K562 (cell line): ENCODE results near the gene ALPK1. TPM values are rescaled to one million over a fixed set of nuclear protein-coding genes. Genes with fewer than 3 reads are reported as not detected.

Experiments used
- CHD7 ChIP-seq: fragments of 200-600 bp; sonication (generic); IDR thresholded peaks from one replicate; pipeline ENCODE4 v1.6.1; 2012; ENCODE audit warnings: mild to moderate bottlenecking, low read depth, low read length, inconsistent platforms
- FIP1L1 ChIP-seq: fragments of 200-400 bp; formaldehyde crosslinking; IDR thresholded peaks from 2 replicates; pipeline ENCODE4 v1.6.1; 2018; ENCODE audit warnings: mild to moderate bottlenecking, low read depth, low read length; ENCODE audit not compliant: poor library complexity, severe bottlenecking
- ZNF12 ChIP-seq: sonication (generic); formaldehyde crosslinking; IDR thresholded peaks from 2 replicates; pipeline ENCODE4 v1.4.0; 2020; ENCODE audit warnings: mild to moderate bottlenecking, missing genetic modification reagents
- ZNF717 ChIP-seq: fragments of 250-450 bp; sonication (Bioruptor Pico); IDR thresholded peaks from 2 replicates; pipeline ENCODE4 v1.5.0; 2021
- polyA plus RNA-seq, 8 experiments: library from polyadenylated mRNA; depleted of rRNA in 4 of 8; stranded (reverse) in 5 of 8; unstranded in 3 of 8; fragments of >200 nt; fragmentation: Nextera tagmentation in 2 of 8; fragmentation: Illumina TruSeq in 1 of 8; extraction: Ambion mirVana in 2 of 8; extraction: Trizol in 1 of 8; gene quantifications; 2 replicates each; pipeline versions ENCODE4 v1.2.1 to v1.2.3, GENCODE V29; 2011 to 2014; ENCODE audit warnings: inconsistent platforms in 1 of 8, missing spikeins in 1 of 8
- total RNA-seq, 7 experiments: library from RNA; depleted of rRNA in 6 of 7; stranded (reverse); fragments of >200 nt in 6 of 7; fragmentation: Illumina TruSeq in 2 of 7; extraction: Trizol in 2 of 7; gene quantifications; 2 replicates each; pipeline versions ENCODE4 v1.2.1 to v1.2.3, GENCODE V29; 2011 to 2021; ENCODE audit warnings: low replicate concordance in 1 of 7

ALPK1 gene
- total and polyA plus RNA-seq, 9 of the 15 experiments (the other 6 are each of a cell fraction or from before 2014, with no cell fraction given): 2.3 to 6.9 (median 4.6) TPM

- TF ChIP-seq CHD7: no peak
- no peak for TF ChIP-seq FIP1L1
- TF ChIP-seq ZNF12 (CRISPR knock-in tag): no peak
- no peak for TF ChIP-seq ZNF717 (CRISPR knock-in tag)
Observed at GRCh38 chr4:112358952-112359749, 62.0 kb downstream of the ALPK1 start (continued).
